GM12801 (cell line): ENCODE results near the gene OPCML.

Experiments
- TF ChIP-seq, protein P1 (sequence below): IDR thresholded peaks from one replicate; pipeline ENCODE4 v1.5.1; 2011; ENCODE audit warnings: control low read depth; ENCODE audit not compliant: insufficient read length; ENCODE audit errors: extremely low read depth

Gene OPCML

DNA sequence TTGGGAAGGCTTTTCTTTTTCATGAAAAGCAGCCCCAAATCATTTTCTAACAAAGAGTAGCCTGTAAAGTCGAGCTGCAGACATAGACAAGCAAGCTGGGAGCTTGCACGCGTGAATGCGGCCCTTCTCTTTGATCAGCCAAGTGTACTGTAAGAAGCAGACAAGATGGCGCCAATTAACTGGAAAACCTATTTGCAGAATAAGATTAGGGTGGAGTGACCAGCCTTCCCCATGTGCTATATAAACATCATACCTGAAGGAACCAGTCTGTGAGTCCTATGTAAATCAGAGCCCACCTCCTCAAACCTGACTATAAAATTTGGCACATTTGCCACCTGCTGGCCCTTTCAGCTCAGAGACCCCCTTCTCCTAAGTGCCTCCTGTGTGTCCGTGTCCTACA lies 982.7 kb downstream of the OPCML start:
- TF ChIP-seq, protein P1, sequence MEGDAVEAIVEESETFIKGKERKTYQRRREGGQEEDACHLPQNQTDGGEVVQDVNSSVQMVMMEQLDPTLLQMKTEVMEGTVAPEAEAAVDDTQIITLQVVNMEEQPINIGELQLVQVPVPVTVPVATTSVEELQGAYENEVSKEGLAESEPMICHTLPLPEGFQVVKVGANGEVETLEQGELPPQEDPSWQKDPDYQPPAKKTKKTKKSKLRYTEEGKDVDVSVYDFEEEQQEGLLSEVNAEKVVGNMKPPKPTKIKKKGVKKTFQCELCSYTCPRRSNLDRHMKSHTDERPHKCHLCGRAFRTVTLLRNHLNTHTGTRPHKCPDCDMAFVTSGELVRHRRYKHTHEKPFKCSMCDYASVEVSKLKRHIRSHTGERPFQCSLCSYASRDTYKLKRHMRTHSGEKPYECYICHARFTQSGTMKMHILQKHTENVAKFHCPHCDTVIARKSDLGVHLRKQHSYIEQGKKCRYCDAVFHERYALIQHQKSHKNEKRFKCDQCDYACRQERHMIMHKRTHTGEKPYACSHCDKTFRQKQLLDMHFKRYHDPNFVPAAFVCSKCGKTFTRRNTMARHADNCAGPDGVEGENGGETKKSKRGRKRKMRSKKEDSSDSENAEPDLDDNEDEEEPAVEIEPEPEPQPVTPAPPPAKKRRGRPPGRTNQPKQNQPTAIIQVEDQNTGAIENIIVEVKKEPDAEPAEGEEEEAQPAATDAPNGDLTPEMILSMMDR: no peak

DNA sequence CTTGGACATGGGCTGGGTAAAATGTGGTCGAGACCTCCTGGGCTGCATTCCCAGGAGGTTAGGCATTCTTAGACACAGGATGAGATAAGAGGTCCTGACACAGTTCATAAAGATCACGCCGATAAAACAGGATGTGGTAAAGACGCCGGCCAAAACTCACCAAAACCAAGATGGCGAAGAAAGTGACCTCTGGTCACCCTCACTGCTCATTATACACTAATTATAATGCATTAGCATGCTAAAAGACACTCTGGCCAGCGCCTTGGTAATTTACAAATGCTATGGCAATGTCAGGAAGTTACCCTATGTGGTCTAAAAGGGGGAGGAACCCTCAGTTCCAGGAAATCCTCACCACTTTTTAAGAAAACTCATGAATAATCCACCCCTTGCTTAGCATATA lies 983.3 kb downstream of the OPCML start:
- TF ChIP-seq, protein P1: no peak

DNA sequence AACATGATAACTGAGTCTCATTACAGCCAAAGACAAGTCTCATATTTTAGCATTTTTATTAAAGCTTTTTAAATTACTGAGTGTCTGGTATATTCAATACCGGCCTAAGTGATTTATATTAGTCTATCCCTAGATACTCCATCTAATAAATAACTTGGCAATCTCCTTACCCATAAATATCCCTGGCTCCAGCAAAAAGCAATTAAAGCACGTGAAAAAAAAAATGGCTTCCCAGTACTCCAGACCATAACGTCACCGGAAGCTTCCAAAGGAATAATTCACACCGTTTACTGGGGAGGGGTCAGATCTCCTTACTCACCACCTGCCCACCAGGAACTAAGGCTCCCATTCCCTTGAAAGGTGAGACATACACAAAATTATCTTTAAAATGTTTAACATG lies 988.3 kb downstream of the OPCML start:
- TF ChIP-seq, protein P1: no peak

DNA sequence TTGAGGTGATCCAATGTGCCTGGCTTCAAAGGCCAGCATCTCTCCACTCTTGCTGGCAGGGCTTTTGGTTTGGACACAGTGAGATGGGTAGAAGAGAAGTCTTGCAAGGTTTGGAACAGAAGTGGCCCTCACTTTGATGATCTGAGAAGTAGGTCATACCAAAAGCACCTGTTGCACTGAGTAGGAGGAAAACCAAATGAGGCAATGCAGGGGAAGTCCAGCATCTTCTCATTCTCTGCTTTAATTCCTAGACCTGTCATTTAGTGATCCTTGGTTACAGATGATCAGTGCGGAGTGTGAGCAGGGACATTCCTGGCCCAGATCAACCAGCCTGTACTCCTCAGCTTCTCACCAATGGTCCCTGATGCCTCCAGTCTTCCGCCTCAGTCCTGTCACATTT lies 990.5 kb downstream of the OPCML start:
- TF ChIP-seq, protein P1: no peak

DNA sequence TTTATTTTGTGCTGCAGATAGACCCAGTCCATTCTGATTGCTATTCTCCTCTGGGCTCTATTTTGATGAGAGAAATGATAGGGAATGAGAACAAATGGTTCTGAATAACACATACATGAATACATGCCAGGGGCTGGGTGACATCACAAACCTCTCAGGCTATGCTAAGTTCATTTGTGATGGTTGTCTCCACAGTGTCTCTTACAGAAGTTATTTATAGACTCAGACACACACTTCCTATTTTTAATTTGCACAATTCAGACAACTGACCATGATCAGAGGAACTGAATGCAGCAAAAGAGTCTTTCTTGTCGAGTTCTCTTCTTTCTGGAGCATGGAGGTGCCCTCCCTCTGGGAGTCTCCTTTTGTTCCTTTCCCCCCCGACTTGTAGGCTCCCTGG lies 991.7 kb downstream of the OPCML start:
- TF ChIP-seq, protein P1: no peak

DNA sequence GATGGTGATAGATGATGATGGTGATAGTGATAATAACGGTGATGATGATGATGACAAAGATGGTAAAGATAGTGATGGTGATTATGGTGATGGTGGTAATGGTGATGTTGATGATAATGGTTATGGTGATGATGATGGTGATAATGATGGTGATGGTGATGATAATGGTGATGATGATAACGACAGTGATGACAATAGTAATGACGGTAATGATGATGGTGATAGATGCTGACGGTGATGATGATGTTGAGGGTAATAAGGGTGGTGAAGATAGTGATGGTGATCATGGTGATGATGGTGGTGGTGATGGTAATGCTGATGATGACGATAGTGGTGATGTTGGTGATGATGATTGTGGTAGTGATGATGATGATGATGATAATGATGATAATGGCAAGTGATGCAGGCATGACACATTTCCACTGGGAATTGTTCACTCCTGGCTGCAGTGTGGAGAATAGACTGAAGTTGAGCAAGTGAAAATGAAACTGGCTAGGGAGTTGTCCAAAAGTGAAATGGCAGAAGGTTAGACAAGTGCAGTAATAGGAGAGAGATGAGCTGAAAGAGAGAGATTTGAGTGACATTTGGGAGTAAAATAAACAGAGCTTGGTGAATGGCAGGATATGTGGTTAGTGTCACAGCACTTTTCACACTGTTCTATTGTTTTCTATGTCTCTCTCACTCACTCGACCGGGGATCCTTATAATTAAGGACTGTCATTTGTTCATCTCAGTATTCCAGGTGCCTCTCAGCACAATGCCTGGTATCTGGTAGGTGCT lies 992.5 kb downstream of the OPCML start:
- TF ChIP-seq, protein P1: no peak

DNA sequence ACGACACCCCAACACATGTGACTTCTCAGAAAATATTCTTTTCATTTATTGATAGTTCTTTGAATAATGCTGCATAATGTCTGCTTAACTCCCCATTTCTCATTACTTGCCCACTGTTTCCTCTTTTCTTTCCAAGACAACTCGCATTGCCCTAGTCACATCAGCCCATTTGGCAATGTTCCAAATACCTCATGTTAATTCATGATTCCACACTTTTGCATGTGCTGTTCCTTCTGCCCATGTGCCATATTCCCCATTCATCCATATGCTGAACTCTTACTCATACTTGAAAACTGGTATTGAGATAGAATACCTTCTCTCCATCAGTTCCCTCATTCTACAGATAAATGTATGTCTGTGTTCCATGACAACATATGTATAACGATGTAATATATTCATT lies 993.7 kb downstream of the OPCML start:
- TF ChIP-seq, protein P1: no peak
